ENCODE results near the gene KPTN. TPM values are rescaled to one million over a fixed set of nuclear protein-coding genes. Genes with fewer than 3 reads are reported as not detected.
A peak's percentile ranks its signal among the peaks of the same experiment; 100 is the strongest.

KPTN gene
- polyA plus RNA-seq, 1 donor (not counting 4 experiments of a cell fraction or from before 2014, with no cell fraction given): 7.3 TPM

- peak overlapping the region; percentile 40 for H3K9ac ChIP-seq (ENCODE audit: control insufficient read depth, extremely low read depth, insufficient read depth, low read length)
- no peak for DNase-seq (ENCODE audit: low read depth, low spot score)
Measured at GRCh38 chr19:47509973-47510372, 26.0 kb upstream of the KPTN start.

GRCh38 chr19:47509170-47509847 lies 25.3 kb upstream of the KPTN start:
- no peaks in the 10 kb centered on the region for H3K27me3 ChIP-seq (ENCODE audit: control insufficient read depth, extremely low read depth, insufficient read depth, low read length)
- TF ChIP-seq EZH2 (IDR thresholded peaks at IDR 0.05; ENCODE audit: low read length) (no peak), CTCF (optimal IDR thresholded peaks at IDR 0.05 in 1 of 3, IDR thresholded peaks at IDR 0.05 in 1 of 3, conservative IDR thresholded peaks at IDR 0.05 in 1 of 3; ENCODE audit: extremely low read depth in 1 of 3, insufficient read depth in 2 of 3, low read length in 3 of 3) (no peak)
- H3K4me2 ChIP-seq (ENCODE audit: control insufficient read depth, extremely low read depth, insufficient read depth, low read depth, low read length): peak overlapping the region; percentile 50
- dilution Hi-C loops (cut with MboI; ENCODE audit: extremely low pct_ligation_motif_present, low sequenced_read_pairs): no loop called here
- H3K4me1 ChIP-seq (ENCODE audit: control insufficient read depth, extremely low read depth, insufficient read depth, low read length): peaks cover 49% of the 10 kb centered on the region
- H3K9me3 ChIP-seq (ENCODE audit: control insufficient read depth, low read depth, low read length): no peaks in the 10 kb centered on the region
- no peak overlapping the region for H2AFZ ChIP-seq (ENCODE audit: control insufficient read depth, low read length)
- DNase-seq (ENCODE audit: low read depth, low spot score) (no peak), FAIRE-seq (no peak)
- H3K9me1 ChIP-seq (ENCODE audit: control insufficient read depth, extremely low read depth, insufficient read depth, low read length): peaks cover 2% of the 10 kb centered on the region
- peak overlapping the region in 2 of 3 experiments; percentile 4 to 28 for H3K4me3 ChIP-seq (ENCODE audit: control insufficient read depth in 2 of 3, extremely low read depth in 1 of 3, insufficient read depth in 2 of 3, low read depth in 1 of 3, low read length in 3 of 3)
- H4K20me1 ChIP-seq (ENCODE audit: control insufficient read depth, extremely low read depth, insufficient read depth, low read length): peaks cover 3% of the 10 kb centered on the region
- H3K79me2 ChIP-seq (ENCODE audit: control insufficient read depth, insufficient read depth, low read length): peaks cover 84% of the 10 kb centered on the region
- H3K36me3 ChIP-seq (ENCODE audit: control insufficient read depth in 2 of 2, extremely low read depth in 1 of 2, insufficient read depth in 2 of 2, low read length in 2 of 2): peaks cover 3 to 8% of the 10 kb centered on the region in 2 experiments
- peak overlapping the region; percentile 43 for H3K27ac ChIP-seq (ENCODE audit: control insufficient read depth, insufficient read depth, low read length)
- peak overlapping the region; percentile 40 for H3K9ac ChIP-seq (ENCODE audit: control insufficient read depth, extremely low read depth, insufficient read depth, low read length)

More at GRCh38 chr19:47509973-47510372, 26.0 kb upstream of the KPTN start:
- H3K79me2 ChIP-seq (ENCODE audit: control insufficient read depth, insufficient read depth, low read length): peaks cover 86% of the 10 kb centered on the region
- no peaks in the 10 kb centered on the region for H3K27me3 ChIP-seq (ENCODE audit: control insufficient read depth, extremely low read depth, insufficient read depth, low read length)
- H2AFZ ChIP-seq (ENCODE audit: control insufficient read depth, low read length): no peak overlapping the region
- no peaks in the 10 kb centered on the region for H3K9me3 ChIP-seq (ENCODE audit: control insufficient read depth, low read depth, low read length)
- no peak for TF ChIP-seq EZH2 (IDR thresholded peaks at IDR 0.05; ENCODE audit: low read length)
- no peak for TF ChIP-seq CTCF (optimal IDR thresholded peaks at IDR 0.05 in 1 of 3, IDR thresholded peaks at IDR 0.05 in 1 of 3, conservative IDR thresholded peaks at IDR 0.05 in 1 of 3; ENCODE audit: extremely low read depth in 1 of 3, insufficient read depth in 2 of 3, low read length in 3 of 3)
- H4K20me1 ChIP-seq (ENCODE audit: control insufficient read depth, extremely low read depth, insufficient read depth, low read length): peaks cover under 1% of the 10 kb centered on the region
- dilution Hi-C loops (cut with MboI; ENCODE audit: extremely low pct_ligation_motif_present, low sequenced_read_pairs): no loop called here
- H3K4me2 ChIP-seq (ENCODE audit: control insufficient read depth, extremely low read depth, insufficient read depth, low read depth, low read length): peak overlapping the region; percentile 50
- peaks cover 3 to 8% of the 10 kb centered on the region in 2 experiments for H3K36me3 ChIP-seq (ENCODE audit: control insufficient read depth in 2 of 2, extremely low read depth in 1 of 2, insufficient read depth in 2 of 2, low read length in 2 of 2)
- FAIRE-seq: peak; percentile 63
- peak overlapping the region; percentile 43 for H3K27ac ChIP-seq (ENCODE audit: control insufficient read depth, insufficient read depth, low read length)
- peaks cover 2% of the 10 kb centered on the region for H3K9me1 ChIP-seq (ENCODE audit: control insufficient read depth, extremely low read depth, insufficient read depth, low read length)
- peaks cover 49% of the 10 kb centered on the region for H3K4me1 ChIP-seq (ENCODE audit: control insufficient read depth, extremely low read depth, insufficient read depth, low read length)
- H3K4me3 ChIP-seq (ENCODE audit: control insufficient read depth in 2 of 3, extremely low read depth in 1 of 3, insufficient read depth in 2 of 3, low read depth in 1 of 3, low read length in 3 of 3): peak overlapping the region in 2 of 3 experiments; percentile 0 to 40
